ENCODE measurements around the gene KIF5B.
A peak's percentile ranks its signal among the peaks of the same experiment; 100 is the strongest.
"Not testable (repeated sequence)": the region's sequence is repeated elsewhere in the genome, so short reads cannot be mapped to it uniquely, and the experiment has no call there.

Gene KIF5B

GRCh38 chr10:32056136-32057035 lies at the start of gene KIF5B:
TSS of gene KIF5B (minus strand) at chr10:32056425. CDS start at chr10:32055973, 452 bp downstream.
- no peak for TF ChIP-seq CTCF (IDR thresholded peaks at IDR 0.05; ENCODE audit: extremely low read depth, insufficient read depth, missing control alignments)
- DNase-seq (ENCODE audit: low spot score), result peak; percentile 96
- in situ Hi-C loops (cut with MboI; ENCODE audit: low pct_unique_long_range_greater_than_20kb, low sequenced_read_pairs, unreplicated experiment), result loop anchor here (25.0 kb wide), 1 partner anchor 306 kb away; no protein-coding TSS in a partner anchor

- no peak for DNase-seq (ENCODE audit: low spot score)
- in situ Hi-C loops (cut with MboI; ENCODE audit: low pct_unique_long_range_greater_than_20kb, low sequenced_read_pairs, unreplicated experiment), result no loop called here
- no peak for TF ChIP-seq CTCF (IDR thresholded peaks at IDR 0.05; ENCODE audit: extremely low read depth, insufficient read depth, missing control alignments)
Measured at GRCh38 chr10:32105782-32106382, 49.7 kb upstream of the KIF5B start.

- in situ Hi-C loops (cut with MboI; ENCODE audit: low pct_unique_long_range_greater_than_20kb, low sequenced_read_pairs, unreplicated experiment), result no loop called here
- no peak for DNase-seq (ENCODE audit: low spot score)
- no peak for TF ChIP-seq CTCF (IDR thresholded peaks at IDR 0.05; ENCODE audit: extremely low read depth, insufficient read depth, missing control alignments)
Measured at GRCh38 chr10:32104622-32105509, 48.6 kb upstream of the KIF5B start.

GRCh38 chr10:32104181-32104580 lies 48.0 kb upstream of the KIF5B start:
- in situ Hi-C loops (cut with MboI; ENCODE audit: low pct_unique_long_range_greater_than_20kb, low sequenced_read_pairs, unreplicated experiment), result no loop called here
- no peak for TF ChIP-seq CTCF (IDR thresholded peaks at IDR 0.05; ENCODE audit: extremely low read depth, insufficient read depth, missing control alignments)
- no peak for DNase-seq (ENCODE audit: low spot score)

- in situ Hi-C loops (cut with MboI; ENCODE audit: low pct_unique_long_range_greater_than_20kb, low sequenced_read_pairs, unreplicated experiment), result no loop called here
- DNase-seq (ENCODE audit: low spot score), result no peak
- no peak for TF ChIP-seq CTCF (IDR thresholded peaks at IDR 0.05; ENCODE audit: extremely low read depth, insufficient read depth, missing control alignments)
Measured at GRCh38 chr10:32103721-32104120, 47.5 kb upstream of the KIF5B start.

GRCh38 chr10:32098566-32099259 lies 42.5 kb upstream of the KIF5B start:
- DNase-seq (ENCODE audit: low spot score); in situ Hi-C loops (cut with MboI; ENCODE audit: low pct_unique_long_range_greater_than_20kb, low sequenced_read_pairs, unreplicated experiment): not testable (repeated sequence)
